Uterus (tissue), 4 donors: ENCODE measurements around the gene CEACAM6. TPM values are rescaled to one million over a fixed set of nuclear protein-coding genes. Genes with fewer than 3 reads are reported as not detected.

Experiments
- DNase-seq, 2 donors: peaks; one replicate each; pipeline ENCODE4 v3.0.0-alpha.2; 2019 to 2020
- H3K27ac ChIP-seq, 2 donors: fragments of 200-600 bp; sonication (generic); 1 replicate in 1 of 2; 2 replicates in 1 of 2; pipeline ENCODE4 v1.5.1; 2016 to 2018
- H3K27me3 ChIP-seq, 2 donors: fragments of 200-600 bp; sonication (generic); one replicate each; pipeline ENCODE4 v1.5.1; 2018 to 2019; ENCODE audit warnings: control low read depth in 1 of 2
- H3K36me3 ChIP-seq, 2 donors: fragments of 200-600 bp; sonication (generic); one replicate each; pipeline ENCODE4 v1.5.1; 2019; ENCODE audit warnings: control low read depth in 1 of 2
- H3K4me1 ChIP-seq, 2 donors: fragments of 200-600 bp; sonication (generic); one replicate each; pipeline ENCODE4 v1.5.1; 2018 to 2019; ENCODE audit warnings: control low read depth in 1 of 2
- H3K4me3 ChIP-seq, 2 donors: fragments of 200-600 bp; sonication (generic); 1 replicate in 1 of 2; 2 replicates in 1 of 2; pipeline ENCODE4 v1.5.1; 2018 to 2019; ENCODE audit warnings: mild to moderate bottlenecking in 1 of 2
- H3K9me3 ChIP-seq, 2 donors: fragments of 200-600 bp; sonication (generic); one replicate each; pipeline ENCODE4 v1.5.1; 2019; ENCODE audit warnings: control low read depth in 1 of 2
- POLR2A ChIP-seq, 2 donors: fragments of 450-650 bp; IDR thresholded peaks; one replicate each; pipeline ENCODE4 v1.6.1; 2016; ENCODE audit warnings: antibody characterized with exemption in 2 of 2, mild to moderate bottlenecking in 1 of 2, moderate library complexity in 1 of 2
- intact Hi-C: fragments of 100-400 bp; cut with DNase I; formaldehyde crosslinking; loops from one replicate; pipeline ENCODE4 v1.15.1; 2023; ENCODE audit warnings: low total_unique reads
- total RNA-seq, 4 donors: library from RNA; depleted of rRNA in 3 of 4; stranded (reverse); fragments of >200 nt in 3 of 4; gene quantifications; one replicate each; pipeline versions ENCODE4 v1.1.0 to v1.2.4, GENCODE V29; 2014 to 2023
- TF ChIP-seq, protein P1 (sequence below), 4 experiments: fragments of 200-600 bp in 2 of 4; fragments of 450-650 bp in 2 of 4; sonication (generic) in 2 of 4; IDR thresholded peaks; one replicate each; pipeline ENCODE4 v1.5.1; 2016 to 2019; ENCODE audit warnings: antibody characterized with exemption in 4 of 4, mild to moderate bottlenecking in 2 of 4, moderate library complexity in 1 of 4
- donor health status: DM: yes; HTN: yes; CAD: no.

The CEACAM6 gene
- total RNA-seq, 4 donors from 2014 or later, result 0.41 TPM; not detected in 3

DNA sequence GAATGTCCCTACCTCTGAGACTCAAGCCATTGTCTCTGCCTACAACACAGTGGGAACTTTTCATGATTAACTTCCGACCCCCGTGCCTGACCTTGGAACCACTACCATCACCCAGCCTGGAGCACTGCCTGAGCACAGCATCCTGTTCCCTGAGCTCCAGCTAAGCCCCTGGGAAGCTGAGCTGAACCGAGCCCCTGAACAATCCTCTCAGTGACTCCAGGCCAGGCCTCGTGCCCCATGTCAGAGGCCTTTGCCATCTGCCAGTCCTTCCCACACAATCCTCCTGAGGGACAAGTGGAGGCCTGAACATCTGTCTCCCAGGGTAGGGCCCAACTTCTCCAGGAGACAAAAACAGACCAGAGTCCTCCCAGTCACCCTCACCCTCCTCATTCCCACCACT lies 58.6 kb downstream of the CEACAM6 start:
- Histone ChIP-seq H3K4me1 (no peaks in the 10 kb centered on the region), H3K9me3 (no peaks in the 10 kb centered on the region), H3K27me3 (no peaks in the 10 kb centered on the region), H3K36me3 (no peaks in the 10 kb centered on the region), H3K27ac (no peak overlapping the region), H3K4me3 (no peak overlapping the region)
- DNase-seq, result no peak
- TF ChIP-seq POLR2A (IDR thresholded peaks at IDR 0.05), result no peak
- TF ChIP-seq, protein P1, sequence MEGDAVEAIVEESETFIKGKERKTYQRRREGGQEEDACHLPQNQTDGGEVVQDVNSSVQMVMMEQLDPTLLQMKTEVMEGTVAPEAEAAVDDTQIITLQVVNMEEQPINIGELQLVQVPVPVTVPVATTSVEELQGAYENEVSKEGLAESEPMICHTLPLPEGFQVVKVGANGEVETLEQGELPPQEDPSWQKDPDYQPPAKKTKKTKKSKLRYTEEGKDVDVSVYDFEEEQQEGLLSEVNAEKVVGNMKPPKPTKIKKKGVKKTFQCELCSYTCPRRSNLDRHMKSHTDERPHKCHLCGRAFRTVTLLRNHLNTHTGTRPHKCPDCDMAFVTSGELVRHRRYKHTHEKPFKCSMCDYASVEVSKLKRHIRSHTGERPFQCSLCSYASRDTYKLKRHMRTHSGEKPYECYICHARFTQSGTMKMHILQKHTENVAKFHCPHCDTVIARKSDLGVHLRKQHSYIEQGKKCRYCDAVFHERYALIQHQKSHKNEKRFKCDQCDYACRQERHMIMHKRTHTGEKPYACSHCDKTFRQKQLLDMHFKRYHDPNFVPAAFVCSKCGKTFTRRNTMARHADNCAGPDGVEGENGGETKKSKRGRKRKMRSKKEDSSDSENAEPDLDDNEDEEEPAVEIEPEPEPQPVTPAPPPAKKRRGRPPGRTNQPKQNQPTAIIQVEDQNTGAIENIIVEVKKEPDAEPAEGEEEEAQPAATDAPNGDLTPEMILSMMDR (IDR thresholded peaks at IDR 0.05), result no peak
- intact Hi-C loops, result no loop called here

DNA sequence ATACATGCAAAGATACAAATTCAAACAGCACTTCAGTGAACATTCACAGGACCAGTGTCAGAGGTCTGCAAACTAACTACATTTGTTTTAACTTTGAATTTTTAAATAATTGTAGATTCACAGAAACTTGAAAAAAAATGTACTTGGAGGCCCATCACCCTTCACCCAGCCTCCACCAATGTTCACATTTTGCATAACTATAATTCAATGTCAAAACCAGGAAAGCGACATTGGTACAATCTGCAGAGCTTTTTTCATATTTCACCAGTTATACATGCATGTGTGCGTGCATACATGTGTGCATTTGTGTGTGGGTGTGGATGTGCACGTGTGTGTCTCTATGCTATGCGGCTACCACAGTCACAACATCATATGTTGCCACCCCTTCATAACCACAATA lies 60.0 kb downstream of the CEACAM6 start:
- TF ChIP-seq, protein P1 (IDR thresholded peaks at IDR 0.05), result no peak
- TF ChIP-seq POLR2A (IDR thresholded peaks at IDR 0.05), result no peak
- intact Hi-C loops, result no loop called here

DNA sequence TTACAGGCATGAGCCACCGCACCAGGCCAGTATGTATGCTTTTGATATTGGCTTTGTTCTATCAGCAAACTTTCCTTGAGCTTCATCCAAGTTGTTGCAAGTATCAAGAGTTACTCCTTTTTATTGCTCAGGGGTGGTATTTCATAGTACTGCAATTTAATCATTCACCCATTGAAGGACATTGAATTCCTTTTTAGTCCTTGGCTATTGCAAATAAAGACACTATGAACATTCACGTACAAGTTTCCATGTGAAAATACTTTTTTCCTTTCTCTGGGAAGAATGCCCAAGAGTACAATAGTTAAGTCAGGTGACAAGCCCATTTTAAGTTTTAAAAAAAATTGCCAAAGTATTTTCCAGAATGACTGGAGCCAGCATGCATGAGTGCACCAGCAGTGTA lies 61.4 kb downstream of the CEACAM6 start:
- no peaks in the 10 kb centered on the region for H3K27me3 ChIP-seq
- H3K4me3 ChIP-seq, result no peak overlapping the region
- intact Hi-C loops, result no loop called here
- no peaks in the 10 kb centered on the region for H3K4me1 ChIP-seq
- no peak overlapping the region for H3K27ac ChIP-seq
- TF ChIP-seq, protein P1 (IDR thresholded peaks at IDR 0.05), result no peak
- TF ChIP-seq POLR2A (IDR thresholded peaks at IDR 0.05), result no peak
- H3K9me3 ChIP-seq, result no peaks in the 10 kb centered on the region
- DNase-seq, result no peak
- no peaks in the 10 kb centered on the region for H3K36me3 ChIP-seq

More for the DNA sequence above, 60.0 kb downstream of the CEACAM6 start:
- Histone ChIP-seq H3K27ac (no peak overlapping the region), H3K36me3 (no peaks in the 10 kb centered on the region), H3K4me1 (no peaks in the 10 kb centered on the region), H3K27me3 (no peaks in the 10 kb centered on the region), H3K4me3 (no peak overlapping the region), H3K9me3 (no peaks in the 10 kb centered on the region)
- DNase-seq, result no peak

DNA sequence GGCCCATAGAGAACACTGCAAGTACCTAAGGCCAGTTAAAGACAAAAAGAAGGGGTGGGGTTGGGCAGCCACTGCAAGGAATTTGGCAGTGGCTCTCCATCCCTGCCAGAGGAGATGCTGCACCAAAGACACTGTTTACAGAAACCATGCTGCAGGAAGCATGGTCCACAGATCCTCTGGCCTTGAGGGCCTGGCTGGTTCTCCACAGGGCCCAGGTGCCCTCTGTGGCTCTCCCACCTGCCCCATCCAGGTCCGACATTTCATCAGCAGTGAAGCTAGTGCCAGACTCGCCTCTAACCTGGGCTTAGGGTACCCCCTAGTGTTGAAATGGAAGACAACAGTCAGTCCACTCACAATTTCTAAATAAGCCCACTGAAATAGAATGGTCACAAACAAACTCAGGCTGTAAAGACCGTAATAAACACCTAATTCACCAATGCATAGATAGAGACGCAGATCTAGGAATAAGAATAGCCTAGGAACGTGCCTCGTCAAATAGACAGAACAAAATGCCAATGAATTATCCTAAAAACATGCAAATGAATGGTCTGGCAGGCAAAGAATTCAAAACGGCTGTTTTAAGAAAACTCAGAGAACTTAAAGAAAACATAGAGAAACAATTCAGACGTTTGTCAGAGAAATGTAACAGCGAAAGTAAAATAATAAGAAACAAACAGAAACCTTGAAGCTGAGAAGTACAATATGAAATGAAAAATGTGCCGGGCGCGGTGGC lies 65.8 kb downstream of the CEACAM6 start:
- intact Hi-C loops, result no loop called here
- H3K4me1 ChIP-seq, result no peaks in the 10 kb centered on the region
- H3K36me3 ChIP-seq, result no peaks in the 10 kb centered on the region
- no peak overlapping the region for H3K4me3 ChIP-seq
- no peaks in the 10 kb centered on the region for H3K27me3 ChIP-seq
- H3K9me3 ChIP-seq, result no peaks in the 10 kb centered on the region
- H3K27ac ChIP-seq, result no peak overlapping the region
- DNase-seq, result no peak
- TF ChIP-seq POLR2A (IDR thresholded peaks at IDR 0.05), result no peak
- TF ChIP-seq, protein P1 (IDR thresholded peaks at IDR 0.05), result peak in 2 of 4 experiments; percentile 17 to 27

Other genes with a start within 250 kb of the CEACAM6 start
- 1 to 10 TPM in 3 of 4 donors, not detected in 1; 1.1 to 2.8 (median 2.6) TPM for gene CEACAM21, start 179.4 kb upstream of the CEACAM6 start, total RNA-seq
- gene CEACAM4, start 128.5 kb upstream of the CEACAM6 start, total RNA-seq, result under 1 TPM in 2 of 4 donors, not detected in 2; 0.26 to 0.61 TPM
- gene CEACAM7, start 67.3 kb upstream of the CEACAM6 start, total RNA-seq, result 1 to 10 TPM in 1 of 4 donors, under 1 TPM in 2, not detected in 1; 0.49 to 1.8 (median 0.51) TPM
- under 1 TPM in 2 of 4 donors, not detected in 2; 0.29 to 0.51 TPM for gene CEACAM5, start 46.9 kb upstream of the CEACAM6 start, total RNA-seq
- gene CEACAM3, start 41.1 kb downstream of the CEACAM6 start, total RNA-seq, result not detected
- not detected for gene LYPD4, start 89.2 kb downstream of the CEACAM6 start, total RNA-seq
- gene DMRTC2, start 89.5 kb downstream of the CEACAM6 start, total RNA-seq, result under 1 TPM in 1 of 4 donors, not detected in 3; 0.14 TPM
- 1,000 to 10,000 TPM in 2 of 4 donors, 100 to 1,000 TPM in 2; 324 to 1,895 (median 1,094) TPM for gene RPS19, start 104.7 kb downstream of the CEACAM6 start, total RNA-seq
- under 1 TPM in 2 of 4 donors, not detected in 2; 0.29 to 0.62 TPM for gene CD79A, start 121.7 kb downstream of the CEACAM6 start, total RNA-seq
- 100 to 1,000 TPM in 1 of 4 donors, 10 to 100 TPM in 3; 13.5 to 118 (median 37.1) TPM for gene ARHGEF1, start 127.7 kb downstream of the CEACAM6 start, total RNA-seq
- gene ERFL, start 172.9 kb downstream of the CEACAM6 start, total RNA-seq, result 1 to 10 TPM in 1 of 4 donors, not detected in 3; 1.7 TPM
- gene RABAC1, start 203.8 kb downstream of the CEACAM6 start, total RNA-seq, result 100 to 1,000 TPM in 3 of 4 donors, 10 to 100 TPM in 1; 83.0 to 223 (median 178) TPM
- gene ATP1A3, start 238.7 kb downstream of the CEACAM6 start, total RNA-seq, result under 1 TPM in 1 of 4 donors, not detected in 3; 0.55 TPM